Measurements from ENCODE around the gene CATSPER1. TPM values are rescaled to one million over a fixed set of nuclear protein-coding genes. Genes with fewer than 3 reads are reported as not detected.

CATSPER1 gene
- total and polyA plus RNA-seq, 2 experiments from 2014 or later = not detected

DNA sequence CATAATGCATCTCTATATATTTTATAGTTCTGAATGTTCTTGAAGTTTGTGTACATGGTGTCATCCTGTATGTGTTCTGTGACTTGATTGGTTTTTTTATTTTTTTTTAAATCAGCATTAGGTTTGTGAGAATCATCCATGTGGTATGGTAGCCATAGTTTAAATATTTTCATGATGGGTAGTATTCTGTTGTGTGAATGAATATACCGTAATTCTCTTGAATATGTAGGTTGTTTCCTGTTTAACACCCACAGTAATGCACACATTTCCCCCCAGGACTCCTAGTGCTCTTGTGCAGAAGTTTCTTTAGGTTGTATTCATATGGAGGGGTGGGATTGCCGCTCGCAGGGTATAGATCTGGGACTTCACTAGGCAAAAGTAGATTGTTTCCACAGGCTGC is 45.8 kb upstream of the CATSPER1 start:
- Mint-ChIP-seq H3K9me3 (no peaks in the 10 kb centered on the region), H3K36me3 (ENCODE audit: low read depth) (peaks cover 29% of the 10 kb centered on the region), H3K4me1 (peaks cover 27% of the 10 kb centered on the region), H3K27me3 (ENCODE audit: insufficient read depth, low read depth, poor library complexity) (peaks cover 14% of the 10 kb centered on the region), H3K27ac (no peak overlapping the region), H3K4me3 (peak overlapping the region; percentile 85)
- Histone ChIP-seq H3K36me3 (ENCODE audit: insufficient read depth) (peaks cover 13% of the 10 kb centered on the region), H3F3A (replicated peaks; ENCODE audit: low read depth) (peaks cover 18% of the 10 kb centered on the region), H3K9me2 (ENCODE audit: insufficient read depth) (no peaks in the 10 kb centered on the region), H4K20me1 (replicated peaks; ENCODE audit: insufficient read depth) (peaks cover 5% of the 10 kb centered on the region; the same call in 1 of the 2 replicates), H3K4me3 (peak overlapping the region; percentile 90; the same call in 1 of the 2 replicates), H2AFZ (no peak overlapping the region), H3K27ac (ENCODE audit: low read depth) (no peak overlapping the region), H3K4me2 (peak overlapping the region; percentile 98; the same call in 1 of the 2 replicates), H3K27me3 (ENCODE audit: insufficient read depth) (no peaks in the 10 kb centered on the region), H3K4me1 (ENCODE audit: insufficient read depth) (peaks cover 25% of the 10 kb centered on the region), H3K79me2 (replicated peaks; ENCODE audit: insufficient read depth) (peaks cover 33% of the 10 kb centered on the region)
- DNase-seq (ENCODE audit: low spot score) = no peak
- ATAC-seq = no peak
- TF ChIP-seq CTCF (conservative IDR thresholded peaks at IDR 0.05; ENCODE audit: low read depth in 2 of 2) (no peak), ETS1 (IDR thresholded peaks at IDR 0.05) (no peak), REST (IDR thresholded peaks at IDR 0.05; ENCODE audit: unreplicated experiment) (no peak), ZNF114 (CRISPR knock-in tag; IDR thresholded peaks at IDR 0.05) (no peak), NANOG (IDR thresholded peaks at IDR 0.05; ENCODE audit: borderline replicate concordance) (no peak), POLR2AphosphoS5 (IDR thresholded peaks at IDR 0.05; ENCODE audit: low read depth) (no peak), EZH2phosphoT487 (IDR thresholded peaks at IDR 0.05; ENCODE audit: unreplicated experiment) (no peak), ZNF331 (CRISPR knock-in tag; IDR thresholded peaks at IDR 0.05; ENCODE audit: low read depth) (no peak), JUNB (IDR thresholded peaks at IDR 0.05; ENCODE audit: unreplicated experiment) (no peak), EZH2 (IDR thresholded peaks at IDR 0.05; ENCODE audit: low read depth, unreplicated experiment) (no peak), ZNF462 (CRISPR knock-in tag; IDR thresholded peaks at IDR 0.05) (no peak), CREB1 (CRISPR knock-in tag; IDR thresholded peaks at IDR 0.05; ENCODE audit: low read depth) (no peak), STAT1 (IDR thresholded peaks at IDR 0.05; ENCODE audit: unreplicated experiment) (no peak)
